Brain microvascular endothelial cell (primary cell): ENCODE data around the gene SIPA1L3.

Experiments
- DNase-seq: peaks from one replicate; pipeline ENCODE4 v3.0.0-alpha.2; 2020
- H3K27ac ChIP-seq: fragments of 250-450 bp; sonication (Bioruptor Pico); 2 replicates; pipeline ENCODE4 v1.5.1; 2020; ENCODE audit warnings: mild to moderate bottlenecking, moderate library complexity
- H3K27me3 ChIP-seq: fragments of 250-450 bp; sonication (Bioruptor Pico); replicated peaks from 2 replicates; pipeline ENCODE4 v1.5.1; 2020; ENCODE audit warnings: mild to moderate bottlenecking
- H3K36me3 ChIP-seq: fragments of 250-450 bp; sonication (Bioruptor Pico); replicated peaks from 2 replicates; pipeline ENCODE4 v1.5.1; 2020; ENCODE audit warnings: mild to moderate bottlenecking
- H3K4me3 ChIP-seq: 2 replicates; pipeline ENCODE4 v1.5.1; 2011; ENCODE audit warnings: low read depth, mild to moderate bottlenecking, control low read depth, low read length, moderate library complexity
- CTCF ChIP-seq: IDR thresholded peaks from 2 replicates; pipeline ENCODE4 v1.5.1; 2011; ENCODE audit warnings: low read depth, mild to moderate bottlenecking, moderate library complexity, low read length, control low read depth, inconsistent platforms; ENCODE audit errors: missing control alignments
- in situ Hi-C: cut with HindIII; loops from 2 replicates; pipeline ENCODE4 v1.10.0; 2017; ENCODE audit warnings: low sequenced_read_pairs, low pct_ligation_motif_present

SIPA1L3 gene

GRCh38 chr19:38152461-38153379, 245.7 kb downstream of the SIPA1L3 start:
- in situ Hi-C loops = no loop called here
- Histone ChIP-seq H3K27me3 (no peaks in the 10 kb centered on the region), H3K4me3 (no peak overlapping the region), H3K27ac (no peak overlapping the region), H3K36me3 (peaks cover 40% of the 10 kb centered on the region)
- TF ChIP-seq CTCF = no peak
- peak; percentile 30 for DNase-seq

- H3K36me3 ChIP-seq = peaks cover 42% of the 10 kb centered on the region
- no peak overlapping the region for H3K27ac ChIP-seq
- in situ Hi-C loops = no loop called here
- DNase-seq = peak; percentile 28
- no peak overlapping the region for H3K4me3 ChIP-seq
- no peaks in the 10 kb centered on the region for H3K27me3 ChIP-seq
- no peak for TF ChIP-seq CTCF
Observed at GRCh38 chr19:38155453-38155852, 248.4 kb downstream of the SIPA1L3 start.

GRCh38 chr19:38158730-38159129, 251.7 kb downstream of the SIPA1L3 start:
- no peak for TF ChIP-seq CTCF
- Histone ChIP-seq H3K36me3 (peaks cover 50% of the 10 kb centered on the region), H3K4me3 (no peak overlapping the region), H3K27ac (no peak overlapping the region), H3K27me3 (no peaks in the 10 kb centered on the region)
- in situ Hi-C loops = no loop called here
- no peak for DNase-seq

- Histone ChIP-seq H3K4me3 (no peak overlapping the region), H3K36me3 (peaks cover 54% of the 10 kb centered on the region), H3K27ac (no peak overlapping the region), H3K27me3 (no peaks in the 10 kb centered on the region)
- in situ Hi-C loops = no loop called here
- DNase-seq = no peak
- TF ChIP-seq CTCF = no peak
Observed at GRCh38 chr19:38162094-38162493, 255.1 kb downstream of the SIPA1L3 start.

- Histone ChIP-seq H3K27ac (no peak overlapping the region), H3K36me3 (peaks cover 57% of the 10 kb centered on the region), H3K27me3 (no peaks in the 10 kb centered on the region), H3K4me3 (no peak overlapping the region)
- DNase-seq = no peak
- in situ Hi-C loops = no loop called here
- TF ChIP-seq CTCF = no peak
Observed at GRCh38 chr19:38162632-38163031, 255.6 kb downstream of the SIPA1L3 start.
